Heart left ventricle (tissue), 13 donors: ENCODE measurements around the gene PTPRK.

Source experiments
- POLR2A ChIP-seq, 2 donors: fragments of 450-650 bp; IDR thresholded peaks; one replicate each; pipeline ENCODE4 v1.6.1; 2017; ENCODE audit warnings: antibody characterized with exemption in 2 of 2, mild to moderate bottlenecking in 2 of 2, moderate library complexity in 2 of 2
- TF ChIP-seq, protein P1 (sequence below), 12 donors: fragments of 200-600 bp; sonication (generic) in 4 of 12; IDR thresholded peaks; one replicate each; pipeline versions ENCODE4 v1.5.0 to v1.8.0; 2018 to 2022; ENCODE audit warnings: antibody characterized with exemption in 12 of 12, mild to moderate bottlenecking in 5 of 12
- donor health status: ischemic (EF 13 %, LVEDD 7.1; RV severe dilation, severe dysfunction).
- donor health status: DM: no; HTN: yes; CAD: no.
- donor health status: DM: no; HTN: no; CAD: no.
- donor health status: ischemic (EF 25% LVEDD 6.9; RV normal size, moderate dysfunction).
- donor health status: ischemic (EF 25% LVEDD 5.7; RV mildly dilated, moderate dysfunction).
- donor health status: ischemic (EF 35%, LVEDD 5.7; RV mildly dilated, moderate dysfunction).
- donor health status: nonischemic (EF 11% LVEDD 7.7; RV severe dilation, severe dysfunction).
- donor health status: DM: yes; HTN: yes; CAD: no.
- donor health status: PGD.
- donor health status: ischemic (EF 29% LVEDD 5.4; RV normal size, mild dysfunction).
- donor health status: nonischemic (EF 23%, LVEDD 6.1; RV moderate dilation, normal function).

DNA sequence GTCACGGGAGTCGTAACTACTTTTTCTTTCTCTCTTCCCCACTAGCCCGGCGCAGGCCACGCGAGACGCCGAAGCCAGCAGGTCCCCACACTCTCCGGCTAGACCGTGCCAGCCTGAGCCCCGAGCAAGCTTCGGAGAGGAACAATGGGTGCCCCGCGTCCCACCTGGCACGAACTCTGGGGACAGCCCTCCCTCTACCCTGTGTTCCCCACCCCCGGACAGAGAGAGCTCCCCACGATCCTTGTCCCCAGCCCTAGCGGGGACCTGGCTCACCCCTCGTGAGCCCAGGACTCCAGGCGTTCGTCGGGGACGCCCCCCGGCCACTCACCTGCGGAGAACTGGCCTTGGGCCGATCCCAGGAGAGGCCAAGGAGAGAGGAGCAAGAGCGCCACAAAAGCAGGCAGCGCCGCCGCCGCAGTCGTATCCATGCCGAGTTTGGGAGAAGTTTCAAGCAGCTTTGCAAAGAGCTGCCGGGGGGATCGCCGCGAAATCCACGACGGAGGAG is 416 bp downstream of the PTPRK start:
- TF ChIP-seq POLR2A (IDR thresholded peaks at IDR 0.05), result no peak
- TF ChIP-seq, protein P1, sequence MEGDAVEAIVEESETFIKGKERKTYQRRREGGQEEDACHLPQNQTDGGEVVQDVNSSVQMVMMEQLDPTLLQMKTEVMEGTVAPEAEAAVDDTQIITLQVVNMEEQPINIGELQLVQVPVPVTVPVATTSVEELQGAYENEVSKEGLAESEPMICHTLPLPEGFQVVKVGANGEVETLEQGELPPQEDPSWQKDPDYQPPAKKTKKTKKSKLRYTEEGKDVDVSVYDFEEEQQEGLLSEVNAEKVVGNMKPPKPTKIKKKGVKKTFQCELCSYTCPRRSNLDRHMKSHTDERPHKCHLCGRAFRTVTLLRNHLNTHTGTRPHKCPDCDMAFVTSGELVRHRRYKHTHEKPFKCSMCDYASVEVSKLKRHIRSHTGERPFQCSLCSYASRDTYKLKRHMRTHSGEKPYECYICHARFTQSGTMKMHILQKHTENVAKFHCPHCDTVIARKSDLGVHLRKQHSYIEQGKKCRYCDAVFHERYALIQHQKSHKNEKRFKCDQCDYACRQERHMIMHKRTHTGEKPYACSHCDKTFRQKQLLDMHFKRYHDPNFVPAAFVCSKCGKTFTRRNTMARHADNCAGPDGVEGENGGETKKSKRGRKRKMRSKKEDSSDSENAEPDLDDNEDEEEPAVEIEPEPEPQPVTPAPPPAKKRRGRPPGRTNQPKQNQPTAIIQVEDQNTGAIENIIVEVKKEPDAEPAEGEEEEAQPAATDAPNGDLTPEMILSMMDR (IDR thresholded peaks at IDR 0.05), result no peak
